NCI-H226 (cell line): ENCODE measurements around the gene FNBP1L.

Experiments used
- DNase-seq: peaks from one replicate; pipeline ENCODE4 v3.0.0-alpha.2; 2015

The FNBP1L gene

GRCh38 chr1:93447481-93448291, at the start of gene FNBP1L:
FNBP1L (plus strand) TSS chr1:93448118; CDS start chr1:93448282, 164 bp downstream.
- peak; percentile 64 for DNase-seq

- DNase-seq: no peak
Measured at GRCh38 chr1:93399781-93400180, 48.1 kb upstream of the FNBP1L start.

- no peak for DNase-seq
Measured at GRCh38 chr1:93408203-93408602, 39.7 kb upstream of the FNBP1L start.

- DNase-seq: no peak
Measured at GRCh38 chr1:93411000-93411399, 36.9 kb upstream of the FNBP1L start.

GRCh38 chr1:93414749-93415148, 33.2 kb upstream of the FNBP1L start:
- DNase-seq: no peak

GRCh38 chr1:93415296-93415695, 32.6 kb upstream of the FNBP1L start:
- DNase-seq: no peak

- no peak for DNase-seq
Measured at GRCh38 chr1:93416183-93416582, 31.7 kb upstream of the FNBP1L start.

GRCh38 chr1:93419344-93419743, 28.6 kb upstream of the FNBP1L start:
- DNase-seq: no peak

- no peak for DNase-seq
Measured at GRCh38 chr1:93420400-93420799, 27.5 kb upstream of the FNBP1L start.

- no peak for DNase-seq
Measured at GRCh38 chr1:93426181-93426580, 21.7 kb upstream of the FNBP1L start.

- no peak for DNase-seq
Measured at GRCh38 chr1:93427656-93428055, 20.3 kb upstream of the FNBP1L start.

GRCh38 chr1:93433407-93433961, 14.4 kb upstream of the FNBP1L start:
- no peak for DNase-seq

- no peak for DNase-seq
Measured at GRCh38 chr1:93434088-93434487, 13.8 kb upstream of the FNBP1L start.

- no peak for DNase-seq
Measured at GRCh38 chr1:93434987-93435386, 12.9 kb upstream of the FNBP1L start.

- DNase-seq: no peak
Measured at GRCh38 chr1:93435443-93435842, 12.5 kb upstream of the FNBP1L start.

GRCh38 chr1:93436496-93436895, 11.4 kb upstream of the FNBP1L start:
- no peak for DNase-seq

- DNase-seq: peak; percentile 18
Measured at GRCh38 chr1:93437976-93438605, 9.8 kb upstream of the FNBP1L start.

GRCh38 chr1:93438716-93439115, 9.2 kb upstream of the FNBP1L start:
- no peak for DNase-seq

GRCh38 chr1:93440272-93440671, 7.6 kb upstream of the FNBP1L start:
- no peak for DNase-seq

GRCh38 chr1:93440706-93441105, 7.2 kb upstream of the FNBP1L start:
- DNase-seq: no peak

GRCh38 chr1:93441589-93441988, 6.3 kb upstream of the FNBP1L start:
- no peak for DNase-seq

GRCh38 chr1:93442008-93442666, 5.8 kb upstream of the FNBP1L start:
- DNase-seq: peak; percentile 77

GRCh38 chr1:93442741-93443140, 5.2 kb upstream of the FNBP1L start:
- peak; percentile 31 for DNase-seq

- no peak for DNase-seq
Measured at GRCh38 chr1:93443454-93443853, 4.5 kb upstream of the FNBP1L start.
